HEK293 (cell line): ENCODE results near the gene NOS1.

ENCODE experiments used
- YY1 ChIP-seq: fragments of 450-650 bp; formaldehyde crosslinking; IDR thresholded peaks from 2 replicates; pipeline ENCODE4 v1.5.1; 2018; ENCODE audit warnings: missing biosample characterization, missing genetic modification characterization
- ZNF274 ChIP-seq, 2 experiments: fragments of 200-500 bp in 1 of 2; fragments of 450-650 bp in 1 of 2; sonication (Bioruptor generic) in 1 of 2; formaldehyde crosslinking in 1 of 2; IDR thresholded peaks; 2 replicates each; pipeline versions ENCODE4 v1.5.1 to v1.6.1; 2014 to 2016; ENCODE audit warnings: borderline replicate concordance in 1 of 2, inconsistent platforms in 1 of 2, low read length in 1 of 2, missing biosample characterization in 1 of 2, missing genetic modification characterization in 1 of 2
- ZNF626 ChIP-seq: fragments of 450-650 bp; sonication (Bioruptor Pico); formaldehyde crosslinking; IDR thresholded peaks from 2 replicates; pipeline ENCODE4 v1.5.1; 2018; ENCODE audit warnings: missing biosample characterization, missing genetic modification characterization, inconsistent platforms
- ZNF837 ChIP-seq: fragments of 450-650 bp; formaldehyde crosslinking; IDR thresholded peaks from 2 replicates; pipeline ENCODE4 v1.5.1; 2016; ENCODE audit warnings: missing biosample characterization, missing genetic modification characterization
- TF ChIP-seq, protein P1 (sequence below): fragments of 450-650 bp; formaldehyde crosslinking; IDR thresholded peaks from 2 replicates; pipeline ENCODE4 v1.5.1; 2016; ENCODE audit warnings: missing biosample characterization, missing genetic modification characterization
- TF ChIP-seq, protein P2 (sequence below): fragments of 450-650 bp; formaldehyde crosslinking; IDR thresholded peaks from 2 replicates; pipeline ENCODE4 v1.5.1; 2016; ENCODE audit warnings: missing biosample characterization, missing genetic modification characterization
- TF ChIP-seq, protein P3 (sequence below): fragments of 450-650 bp; formaldehyde crosslinking; optimal IDR thresholded peaks from 2 replicates; pipeline ENCODE3; 2016; ENCODE audit warnings: missing biosample characterization, mild to moderate bottlenecking, missing genetic modification characterization
- TF ChIP-seq, protein P4 (sequence below): fragments of 450-650 bp; formaldehyde crosslinking; IDR thresholded peaks from 2 replicates; pipeline ENCODE4 v1.5.1; 2016; ENCODE audit warnings: missing biosample characterization, missing genetic modification characterization, low read depth
- TF ChIP-seq, protein P5 (sequence below): fragments of 450-650 bp; formaldehyde crosslinking; IDR thresholded peaks from 2 replicates; pipeline ENCODE4 v1.5.1; 2016; ENCODE audit warnings: missing biosample characterization, missing genetic modification characterization

DNA sequence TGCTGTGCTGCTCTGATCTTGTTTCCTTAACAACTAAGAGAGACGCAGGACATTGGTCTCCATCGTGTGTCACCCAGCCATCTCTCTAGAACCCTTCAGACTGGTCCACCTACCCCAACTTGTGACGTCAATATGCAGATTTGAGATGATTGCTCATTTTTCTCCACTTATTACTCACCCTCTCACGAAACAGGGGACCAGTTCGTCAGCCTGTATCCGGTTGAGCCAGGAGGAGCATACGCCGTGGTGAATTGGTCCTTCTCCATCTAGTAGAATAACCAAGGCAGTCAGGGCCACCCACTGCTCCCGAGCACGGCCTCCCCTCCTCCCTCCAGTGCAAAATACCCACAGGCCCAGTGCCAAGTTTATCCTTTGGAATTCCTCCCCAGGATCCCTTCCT is 134.9 kb downstream of the NOS1 start:
- no peak for TF ChIP-seq YY1 (tag by site-specific recombination)
- TF ChIP-seq, protein P1, sequence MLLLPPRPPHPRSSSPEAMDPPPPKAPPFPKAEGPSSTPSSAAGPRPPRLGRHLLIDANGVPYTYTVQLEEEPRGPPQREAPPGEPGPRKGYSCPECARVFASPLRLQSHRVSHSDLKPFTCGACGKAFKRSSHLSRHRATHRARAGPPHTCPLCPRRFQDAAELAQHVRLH (tag by site-specific recombination), result no peak
- TF ChIP-seq, protein P2, sequence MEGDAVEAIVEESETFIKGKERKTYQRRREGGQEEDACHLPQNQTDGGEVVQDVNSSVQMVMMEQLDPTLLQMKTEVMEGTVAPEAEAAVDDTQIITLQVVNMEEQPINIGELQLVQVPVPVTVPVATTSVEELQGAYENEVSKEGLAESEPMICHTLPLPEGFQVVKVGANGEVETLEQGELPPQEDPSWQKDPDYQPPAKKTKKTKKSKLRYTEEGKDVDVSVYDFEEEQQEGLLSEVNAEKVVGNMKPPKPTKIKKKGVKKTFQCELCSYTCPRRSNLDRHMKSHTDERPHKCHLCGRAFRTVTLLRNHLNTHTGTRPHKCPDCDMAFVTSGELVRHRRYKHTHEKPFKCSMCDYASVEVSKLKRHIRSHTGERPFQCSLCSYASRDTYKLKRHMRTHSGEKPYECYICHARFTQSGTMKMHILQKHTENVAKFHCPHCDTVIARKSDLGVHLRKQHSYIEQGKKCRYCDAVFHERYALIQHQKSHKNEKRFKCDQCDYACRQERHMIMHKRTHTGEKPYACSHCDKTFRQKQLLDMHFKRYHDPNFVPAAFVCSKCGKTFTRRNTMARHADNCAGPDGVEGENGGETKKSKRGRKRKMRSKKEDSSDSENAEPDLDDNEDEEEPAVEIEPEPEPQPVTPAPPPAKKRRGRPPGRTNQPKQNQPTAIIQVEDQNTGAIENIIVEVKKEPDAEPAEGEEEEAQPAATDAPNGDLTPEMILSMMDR (tag by site-specific recombination), result no peak
- TF ChIP-seq ZNF274 (IDR thresholded peaks at IDR 0.05; ENCODE audit: low read length), result no peak
- no peak for TF ChIP-seq ZNF274 (tag by site-specific recombination; IDR thresholded peaks at IDR 0.05; ENCODE audit: borderline replicate concordance)
- TF ChIP-seq, protein P3, sequence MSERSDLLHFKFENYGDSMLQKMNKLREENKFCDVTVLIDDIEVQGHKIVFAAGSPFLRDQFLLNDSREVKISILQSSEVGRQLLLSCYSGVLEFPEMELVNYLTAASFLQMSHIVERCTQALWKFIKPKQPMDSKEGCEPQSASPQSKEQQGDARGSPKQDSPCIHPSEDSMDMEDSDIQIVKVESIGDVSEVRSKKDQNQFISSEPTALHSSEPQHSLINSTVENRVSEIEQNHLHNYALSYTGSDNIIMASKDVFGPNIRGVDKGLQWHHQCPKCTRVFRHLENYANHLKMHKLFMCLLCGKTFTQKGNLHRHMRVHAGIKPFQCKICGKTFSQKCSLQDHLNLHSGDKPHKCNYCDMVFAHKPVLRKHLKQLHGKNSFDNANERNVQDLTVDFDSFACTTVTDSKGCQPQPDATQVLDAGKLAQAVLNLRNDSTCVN (tag by site-specific recombination), result no peak
- TF ChIP-seq, protein P4, sequence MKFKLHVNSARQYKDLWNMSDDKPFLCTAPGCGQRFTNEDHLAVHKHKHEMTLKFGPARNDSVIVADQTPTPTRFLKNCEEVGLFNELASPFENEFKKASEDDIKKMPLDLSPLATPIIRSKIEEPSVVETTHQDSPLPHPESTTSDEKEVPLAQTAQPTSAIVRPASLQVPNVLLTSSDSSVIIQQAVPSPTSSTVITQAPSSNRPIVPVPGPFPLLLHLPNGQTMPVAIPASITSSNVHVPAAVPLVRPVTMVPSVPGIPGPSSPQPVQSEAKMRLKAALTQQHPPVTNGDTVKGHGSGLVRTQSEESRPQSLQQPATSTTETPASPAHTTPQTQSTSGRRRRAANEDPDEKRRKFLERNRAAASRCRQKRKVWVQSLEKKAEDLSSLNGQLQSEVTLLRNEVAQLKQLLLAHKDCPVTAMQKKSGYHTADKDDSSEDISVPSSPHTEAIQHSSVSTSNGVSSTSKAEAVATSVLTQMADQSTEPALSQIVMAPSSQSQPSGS (tag by site-specific recombination), result no peak
- TF ChIP-seq ZNF626 (tag by site-specific recombination), result no peak
- no peak for TF ChIP-seq ZNF837 (tag by site-specific recombination)
- TF ChIP-seq, protein P5, sequence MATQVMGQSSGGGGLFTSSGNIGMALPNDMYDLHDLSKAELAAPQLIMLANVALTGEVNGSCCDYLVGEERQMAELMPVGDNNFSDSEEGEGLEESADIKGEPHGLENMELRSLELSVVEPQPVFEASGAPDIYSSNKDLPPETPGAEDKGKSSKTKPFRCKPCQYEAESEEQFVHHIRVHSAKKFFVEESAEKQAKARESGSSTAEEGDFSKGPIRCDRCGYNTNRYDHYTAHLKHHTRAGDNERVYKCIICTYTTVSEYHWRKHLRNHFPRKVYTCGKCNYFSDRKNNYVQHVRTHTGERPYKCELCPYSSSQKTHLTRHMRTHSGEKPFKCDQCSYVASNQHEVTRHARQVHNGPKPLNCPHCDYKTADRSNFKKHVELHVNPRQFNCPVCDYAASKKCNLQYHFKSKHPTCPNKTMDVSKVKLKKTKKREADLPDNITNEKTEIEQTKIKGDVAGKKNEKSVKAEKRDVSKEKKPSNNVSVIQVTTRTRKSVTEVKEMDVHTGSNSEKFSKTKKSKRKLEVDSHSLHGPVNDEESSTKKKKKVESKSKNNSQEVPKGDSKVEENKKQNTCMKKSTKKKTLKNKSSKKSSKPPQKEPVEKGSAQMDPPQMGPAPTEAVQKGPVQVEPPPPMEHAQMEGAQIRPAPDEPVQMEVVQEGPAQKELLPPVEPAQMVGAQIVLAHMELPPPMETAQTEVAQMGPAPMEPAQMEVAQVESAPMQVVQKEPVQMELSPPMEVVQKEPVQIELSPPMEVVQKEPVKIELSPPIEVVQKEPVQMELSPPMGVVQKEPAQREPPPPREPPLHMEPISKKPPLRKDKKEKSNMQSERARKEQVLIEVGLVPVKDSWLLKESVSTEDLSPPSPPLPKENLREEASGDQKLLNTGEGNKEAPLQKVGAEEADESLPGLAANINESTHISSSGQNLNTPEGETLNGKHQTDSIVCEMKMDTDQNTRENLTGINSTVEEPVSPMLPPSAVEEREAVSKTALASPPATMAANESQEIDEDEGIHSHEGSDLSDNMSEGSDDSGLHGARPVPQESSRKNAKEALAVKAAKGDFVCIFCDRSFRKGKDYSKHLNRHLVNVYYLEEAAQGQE, result no peak
